Heart left ventricle (tissue), 13 donors: ENCODE measurements around the gene MAPK8IP2.

Experiments used
- CTCF ChIP-seq, 12 donors: fragments of 200-600 bp; sonication (generic) in 4 of 12; IDR thresholded peaks; one replicate each; pipeline versions ENCODE4 v1.5.0 to v1.8.0; 2018 to 2022; ENCODE audit warnings: antibody characterized with exemption in 12 of 12, mild to moderate bottlenecking in 5 of 12
- POLR2A ChIP-seq, 2 donors: fragments of 450-650 bp; IDR thresholded peaks; one replicate each; pipeline ENCODE4 v1.6.1; 2017; ENCODE audit warnings: antibody characterized with exemption in 2 of 2, mild to moderate bottlenecking in 2 of 2, moderate library complexity in 2 of 2
- donor health status: ischemic (EF 13 %, LVEDD 7.1; RV severe dilation, severe dysfunction).
- donor health status: DM: no; HTN: yes; CAD: no.
- donor health status: DM: no; HTN: no; CAD: no.
- donor health status: ischemic (EF 25% LVEDD 6.9; RV normal size, moderate dysfunction).
- donor health status: ischemic (EF 25% LVEDD 5.7; RV mildly dilated, moderate dysfunction).
- donor health status: ischemic (EF 35%, LVEDD 5.7; RV mildly dilated, moderate dysfunction).
- donor health status: nonischemic (EF 11% LVEDD 7.7; RV severe dilation, severe dysfunction).
- donor health status: DM: yes; HTN: yes; CAD: no.
- donor health status: PGD.
- donor health status: ischemic (EF 29% LVEDD 5.4; RV normal size, mild dysfunction).
- donor health status: nonischemic (EF 23%, LVEDD 6.1; RV moderate dilation, normal function).

GRCh38 chr22:50585781-50586180 is 14.8 kb upstream of the MAPK8IP2 start:
- TF ChIP-seq CTCF (IDR thresholded peaks at IDR 0.05) (no peak), POLR2A (IDR thresholded peaks at IDR 0.05) (no peak)
